Lung (tissue), 12 donors: ENCODE measurements around the gene C9orf72. TPM values are rescaled to one million over a fixed set of nuclear protein-coding genes. Genes with fewer than 3 reads are reported as not detected.

Experiments
- ATAC-seq: fragments of 200-7000 bp; cut with Tn5 transposase; one replicate; pipeline ENCODE4 v1.9.1; 2020; ENCODE audit warnings: moderate number of reproducible peaks; ENCODE audit not compliant: insufficient read depth, low FRiP score
- DNase-seq, 3 donors: peaks; one replicate each; pipeline ENCODE4 v3.0.0-alpha.2; 2013 to 2017
- H3K27ac ChIP-seq, 2 donors: one replicate each; pipeline ENCODE4 v1.5.1; 2013; ENCODE audit warnings: mild to moderate bottlenecking in 2 of 2, moderate library complexity in 2 of 2, control low read depth in 1 of 2, inconsistent platforms in 1 of 2, low read depth in 1 of 2, low read length in 1 of 2
- H3K27me3 ChIP-seq, 3 donors: one replicate each; pipeline ENCODE4 v1.5.1; 2013; ENCODE audit warnings: low read length in 2 of 3; ENCODE audit not compliant: control insufficient read depth in 3 of 3, insufficient read depth in 3 of 3
- H3K36me3 ChIP-seq, 4 donors: one replicate each; pipeline ENCODE4 v1.5.1; 2013; ENCODE audit warnings: low read length in 4 of 4, mild to moderate bottlenecking in 1 of 4, moderate library complexity in 1 of 4; ENCODE audit not compliant: control insufficient read depth in 4 of 4, insufficient read depth in 4 of 4
- H3K4me1 ChIP-seq, 5 donors: one replicate each; pipeline ENCODE4 v1.5.1; 2013; ENCODE audit warnings: low read length in 5 of 5, mild to moderate bottlenecking in 2 of 5, moderate library complexity in 1 of 5; ENCODE audit not compliant: control insufficient read depth in 5 of 5, insufficient read depth in 5 of 5
- H3K4me3 ChIP-seq: one replicate; pipeline ENCODE4 v1.5.1; 2013; ENCODE audit warnings: mild to moderate bottlenecking, control low read depth, moderate library complexity
- H3K9ac ChIP-seq, 2 donors: one replicate each; pipeline ENCODE4 v1.5.1; 2013; ENCODE audit warnings: low read length in 2 of 2, control low read depth in 1 of 2; ENCODE audit not compliant: insufficient read depth in 1 of 2
- H3K9me3 ChIP-seq, 4 donors: one replicate each; pipeline ENCODE4 v1.5.1; 2013; ENCODE audit warnings: low read length in 3 of 4, mild to moderate bottlenecking in 1 of 4, moderate library complexity in 1 of 4; ENCODE audit not compliant: control insufficient read depth in 4 of 4, insufficient read depth in 3 of 4
- WGBS, 2 donors: extraction: QIAGEN DNeasy Blood & Tissue Kit; methylation state at CpG; one replicate each; pipeline ENCODE4 v1.1.7; 2013; 5-methylcytosine and 5-hydroxymethylcytosine counted together
- polyA plus RNA-seq, 2 donors: library from polyadenylated mRNA; stranded (reverse); fragments of 200-250 nt; gene quantifications; one replicate each; pipeline ENCODE4 v1.2.1, GENCODE V29; 2013
- total RNA-seq, 2 donors: library from RNA; depleted of rRNA in 1 of 2; stranded (reverse); fragments of >200 nt in 1 of 2; gene quantifications; one replicate each; pipeline ENCODE4 v1.2.1, GENCODE V29; 2014 to 2021
- TF ChIP-seq, protein P1 (sequence below): IDR thresholded peaks from 2 replicates; pipeline ENCODE4 v1.5.1; 2012; ENCODE audit warnings: mild to moderate bottlenecking; ENCODE audit errors: control extremely low read depth, extremely low read depth
- donor health status: control.
- donor health status: control.
- donor health status: Bipolar disorder and iron deficiency.
- donor health status: healthy.
- donor health status: DM: yes; HTN: yes; CAD: no.

The C9orf72 gene
- total and polyA plus RNA-seq, 4 donors = 14.4 to 59.6 (median 23.5) TPM

DNA sequence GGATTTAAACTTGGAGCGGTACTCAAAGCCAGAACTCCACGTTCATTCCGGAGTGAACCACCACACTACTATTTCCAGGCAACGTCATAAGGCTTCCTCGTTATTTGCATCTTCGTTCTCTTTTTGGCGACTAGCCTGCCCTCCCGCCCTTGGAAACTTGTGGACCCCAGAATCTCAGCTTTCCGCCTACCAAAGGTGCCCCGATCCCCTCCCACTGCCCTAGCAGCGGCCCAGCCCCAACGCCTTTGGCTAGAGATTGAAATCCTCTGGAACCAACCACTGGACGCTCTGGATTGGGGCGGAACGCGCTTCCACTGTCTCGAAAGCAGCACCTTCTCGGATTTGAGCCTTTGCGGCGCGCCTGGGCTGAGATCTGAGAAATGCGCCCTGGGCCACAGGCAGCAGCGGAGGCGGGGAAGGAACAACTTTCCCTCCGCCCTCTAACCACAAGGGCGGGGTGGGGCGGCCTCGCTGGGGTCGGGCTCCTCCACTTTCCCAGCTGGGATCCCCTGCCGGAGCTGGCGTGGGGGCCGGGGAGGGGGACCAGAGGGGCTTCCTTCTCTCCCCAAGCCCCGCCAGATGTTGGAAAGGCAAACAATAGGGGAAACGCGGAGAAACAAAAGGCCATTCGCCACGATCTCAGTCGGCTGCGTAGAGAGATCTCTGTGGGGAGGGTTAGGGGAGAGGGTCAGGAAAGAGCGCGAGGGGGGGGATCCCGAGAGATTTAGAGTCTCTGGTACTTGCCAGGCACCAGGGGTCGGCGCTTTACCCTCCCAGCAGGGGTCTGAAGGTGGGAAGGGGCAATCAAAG is 45.0 kb downstream of the C9orf72 start:
- peaks cover 0 to 2% (median 0%) of the 10 kb centered on the region in 4 donors for H3K36me3 ChIP-seq
- ATAC-seq (peak; percentile 81), DNase-seq (peak; percentile 81 to 86 (median 82))
- H3K9ac ChIP-seq = peak overlapping the region; percentile 76 to 87
- H3K9me3 ChIP-seq = no peaks in the 10 kb centered on the region
- H3K4me3 ChIP-seq = peak overlapping the region; percentile 71
- WGBS, 2 donors = 3 to 4% methylated on average over 42 to 44 of the region's 44 CpGs
- H3K27me3 ChIP-seq = no peaks in the 10 kb centered on the region
- TF ChIP-seq, protein P1, sequence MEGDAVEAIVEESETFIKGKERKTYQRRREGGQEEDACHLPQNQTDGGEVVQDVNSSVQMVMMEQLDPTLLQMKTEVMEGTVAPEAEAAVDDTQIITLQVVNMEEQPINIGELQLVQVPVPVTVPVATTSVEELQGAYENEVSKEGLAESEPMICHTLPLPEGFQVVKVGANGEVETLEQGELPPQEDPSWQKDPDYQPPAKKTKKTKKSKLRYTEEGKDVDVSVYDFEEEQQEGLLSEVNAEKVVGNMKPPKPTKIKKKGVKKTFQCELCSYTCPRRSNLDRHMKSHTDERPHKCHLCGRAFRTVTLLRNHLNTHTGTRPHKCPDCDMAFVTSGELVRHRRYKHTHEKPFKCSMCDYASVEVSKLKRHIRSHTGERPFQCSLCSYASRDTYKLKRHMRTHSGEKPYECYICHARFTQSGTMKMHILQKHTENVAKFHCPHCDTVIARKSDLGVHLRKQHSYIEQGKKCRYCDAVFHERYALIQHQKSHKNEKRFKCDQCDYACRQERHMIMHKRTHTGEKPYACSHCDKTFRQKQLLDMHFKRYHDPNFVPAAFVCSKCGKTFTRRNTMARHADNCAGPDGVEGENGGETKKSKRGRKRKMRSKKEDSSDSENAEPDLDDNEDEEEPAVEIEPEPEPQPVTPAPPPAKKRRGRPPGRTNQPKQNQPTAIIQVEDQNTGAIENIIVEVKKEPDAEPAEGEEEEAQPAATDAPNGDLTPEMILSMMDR = no peak
- peak overlapping the region in 1 of 2 donors; percentile 91 for H3K27ac ChIP-seq
- H3K4me1 ChIP-seq = peaks cover 0 to 20% (median 10%) of the 10 kb centered on the region in 5 donors

DNA sequence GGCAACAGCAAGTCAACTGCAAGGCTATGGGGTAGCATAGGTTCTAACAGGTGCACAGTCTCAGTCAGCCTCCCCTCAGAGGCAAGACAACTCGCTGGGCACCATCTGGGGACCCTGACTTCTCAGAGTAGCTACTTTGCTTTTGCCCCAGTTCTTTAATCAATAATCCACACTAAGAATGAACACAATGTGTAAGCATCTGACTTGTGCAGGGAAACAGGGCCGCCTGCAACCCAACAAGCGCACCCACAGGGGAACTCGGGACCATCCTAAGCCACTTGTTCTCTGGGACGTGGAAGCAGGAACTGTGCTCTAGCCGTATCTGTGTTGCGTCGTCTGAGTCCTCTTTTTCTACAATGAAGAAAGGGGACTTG is 45.6 kb downstream of the C9orf72 start:
- Histone ChIP-seq H3K4me1 (peaks cover 0 to 20% (median 8%) of the 10 kb centered on the region in 5 donors), H3K9me3 (no peaks in the 10 kb centered on the region), H3K27ac (peak overlapping the region in 1 of 2 donors; percentile 91), H3K36me3 (peaks cover 0 to 2% (median 0%) of the 10 kb centered on the region in 4 donors), H3K9ac (peak overlapping the region; percentile 76 to 84), H3K27me3 (no peaks in the 10 kb centered on the region), H3K4me3 (no peak overlapping the region)
- ATAC-seq = no peak
- TF ChIP-seq, protein P1 = no peak
- 38 to 51% methylated on average over 8 of the region's 8 CpGs for WGBS, 2 donors
- DNase-seq = no peak

DNA sequence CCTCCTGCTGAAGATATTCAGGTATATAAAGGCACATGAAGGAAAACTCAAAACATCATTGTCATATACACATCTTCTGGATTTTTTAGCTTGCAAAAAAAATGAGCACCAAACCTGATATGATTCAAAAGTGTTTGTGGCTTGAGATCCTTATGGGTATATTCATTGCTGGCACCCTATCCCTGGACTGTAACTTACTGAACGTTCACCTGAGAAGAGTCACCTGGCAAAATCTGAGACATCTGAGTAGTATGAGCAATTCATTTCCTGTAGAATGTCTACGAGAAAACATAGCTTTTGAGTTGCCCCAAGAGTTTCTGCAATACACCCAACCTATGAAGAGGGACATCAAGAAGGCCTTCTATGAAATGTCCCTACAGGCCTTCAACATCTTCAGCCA is 49.0 kb downstream of the C9orf72 start, which contains the start of gene IFNK:
TSS of gene IFNK (plus strand) at position 55 of the 400 bp plus-strand sequence. CDS start at position 102, 47 bp downstream.
- WGBS, 2 donors = 81 to 85% methylated on average over 2 of the region's 2 CpGs
- no peak for ATAC-seq
- Histone ChIP-seq H3K9me3 (no peaks in the 10 kb centered on the region), H3K4me3 (no peak within 1 kb of the TSS), H3K9ac (no peak within 1 kb of the TSS), H3K36me3 (peaks cover 0 to 2% (median 0%) of the 10 kb centered on the region in 4 donors), H3K27me3 (no peaks in the 10 kb centered on the region), H3K27ac (no peak within 1 kb of the TSS), H3K4me1 (peaks cover 0 to 16% (median 4%) of the 10 kb centered on the region in 5 donors)
- TF ChIP-seq, protein P1 = no peak
- no peak for DNase-seq
